ENCODE data around the gene TMEM135.
"Not testable (repeated sequence)": the region's sequence is repeated elsewhere in the genome, so short reads cannot be mapped to it uniquely, and the experiment has no call there.

Gene TMEM135

DNA sequence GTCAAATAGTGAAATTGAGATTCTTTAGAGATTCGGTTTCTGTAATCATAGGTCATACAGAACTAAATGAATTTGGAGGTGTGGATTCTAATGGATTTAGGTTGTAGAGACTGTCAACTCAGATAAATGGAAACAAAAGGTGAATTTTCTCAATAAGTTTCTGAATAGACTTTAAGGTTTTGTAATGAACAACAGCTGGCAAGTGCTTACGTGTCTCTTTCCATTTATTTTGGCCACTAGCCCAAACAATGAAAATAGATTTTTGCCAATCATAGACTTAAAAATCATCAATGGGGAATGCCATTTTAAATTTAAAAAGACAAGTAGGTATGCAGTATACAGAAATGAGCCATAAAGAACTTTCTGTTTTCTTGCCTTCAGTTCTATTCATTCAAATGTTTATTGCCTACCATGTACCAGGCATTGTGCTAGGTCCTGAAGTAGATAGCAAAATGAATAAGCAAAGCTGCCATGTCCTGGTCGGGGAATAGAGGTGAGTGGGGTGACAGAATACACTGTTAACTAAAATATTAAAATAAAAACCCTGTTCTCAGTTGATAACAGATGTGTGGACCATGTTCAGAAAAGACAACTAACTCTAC lies 16.9 kb upstream of the TMEM135 start:
- DNase-seq, result no peak

GRCh38 chr11:87022254-87022653 lies 15.5 kb upstream of the TMEM135 start:
- DNase-seq, result no peak

- DNase-seq, result no peak
Observed at GRCh38 chr11:87022738-87023137, 15.0 kb upstream of the TMEM135 start.

- not testable (repeated sequence) for DNase-seq
Observed at GRCh38 chr11:87026415-87026814, 11.3 kb upstream of the TMEM135 start.

GRCh38 chr11:87030458-87031054 lies 7.2 kb upstream of the TMEM135 start:
- no peak for DNase-seq

- DNase-seq, result no peak
Observed at GRCh38 chr11:87031433-87032170, 6.1 kb upstream of the TMEM135 start.

GRCh38 chr11:87033561-87033960 lies 4.2 kb upstream of the TMEM135 start:
- DNase-seq, result no peak

- no peak for DNase-seq
Observed at GRCh38 chr11:87035976-87036583, 1.7 kb upstream of the TMEM135 start.

GRCh38 chr11:87036756-87037449 lies 831 bp upstream of the TMEM135 start:
- no peak for DNase-seq

DNA sequence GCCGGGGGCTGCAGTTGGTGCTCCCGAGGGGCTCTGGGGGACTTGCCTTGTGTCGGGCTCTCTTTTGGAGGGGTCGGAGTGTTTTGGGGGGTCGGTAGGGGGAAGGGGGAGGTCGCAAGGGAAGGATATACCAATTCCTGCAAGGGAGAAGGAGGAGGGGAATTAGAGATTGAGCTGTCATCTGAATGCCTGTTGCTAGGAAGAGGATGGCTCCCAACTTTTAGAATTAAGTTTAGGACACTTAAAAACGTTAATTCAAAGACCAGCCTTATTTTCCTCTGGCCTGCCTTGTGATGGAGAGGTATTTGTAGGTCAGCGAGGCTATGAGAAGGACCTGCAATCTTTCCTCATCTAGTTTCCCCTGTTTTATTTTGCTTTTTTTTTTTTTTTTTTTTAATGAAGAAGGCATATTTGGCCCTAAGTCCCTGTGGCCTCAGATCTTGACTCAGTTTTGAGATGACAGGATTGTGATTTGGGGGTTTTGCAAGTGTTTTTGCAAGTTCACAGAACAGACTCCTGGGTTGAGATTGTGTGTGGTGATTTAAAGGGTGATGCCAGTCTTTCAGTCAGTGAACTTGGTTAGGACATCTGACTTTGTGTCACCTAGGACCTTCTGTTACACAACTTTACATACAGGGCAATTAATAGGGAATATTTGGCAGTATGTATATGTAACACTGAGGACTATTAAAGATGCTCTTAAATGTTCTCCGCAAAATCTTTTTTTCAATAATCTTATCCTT lies 672 bp downstream of the TMEM135 start:
- DNase-seq, result no peak

DNA sequence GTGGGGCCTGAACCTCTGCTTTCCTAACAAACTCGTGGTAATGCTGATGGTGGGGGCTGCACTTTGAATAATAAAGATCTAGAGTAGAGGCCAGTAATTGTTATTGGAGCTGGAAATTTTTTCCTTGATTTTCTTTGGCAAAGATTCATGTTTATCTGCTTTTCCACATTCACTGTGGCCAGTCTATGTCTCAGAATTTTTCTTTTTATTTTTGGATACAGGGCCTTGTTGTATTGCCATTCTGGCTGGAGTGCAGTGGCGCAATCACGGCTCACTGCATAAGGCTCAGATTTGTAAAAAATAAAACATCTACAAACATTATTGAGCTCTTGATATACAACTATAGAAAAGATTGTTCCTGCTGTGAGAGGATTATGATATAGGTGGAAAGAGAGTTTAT lies 1.6 kb downstream of the TMEM135 start:
- no peak for DNase-seq

DNA sequence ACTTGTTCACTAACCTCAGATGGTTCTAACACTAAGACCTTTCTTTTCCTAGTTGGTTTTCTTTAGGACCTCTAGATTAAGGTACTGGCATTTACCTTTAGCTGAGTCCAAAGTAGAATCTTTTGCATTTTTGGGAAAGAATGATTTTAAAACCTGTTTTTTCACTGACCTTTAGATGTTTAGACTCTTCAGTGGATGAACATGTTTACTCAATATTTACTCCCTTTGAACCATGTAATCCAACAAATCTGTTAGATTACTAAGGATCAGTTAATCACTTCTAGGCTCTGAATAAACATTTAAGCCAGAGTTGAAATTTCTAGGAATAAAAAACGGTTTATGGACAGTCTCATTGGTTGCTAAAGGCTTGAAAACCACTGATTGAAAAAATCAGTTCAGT lies 6.2 kb downstream of the TMEM135 start:
- DNase-seq, result no peak

DNA sequence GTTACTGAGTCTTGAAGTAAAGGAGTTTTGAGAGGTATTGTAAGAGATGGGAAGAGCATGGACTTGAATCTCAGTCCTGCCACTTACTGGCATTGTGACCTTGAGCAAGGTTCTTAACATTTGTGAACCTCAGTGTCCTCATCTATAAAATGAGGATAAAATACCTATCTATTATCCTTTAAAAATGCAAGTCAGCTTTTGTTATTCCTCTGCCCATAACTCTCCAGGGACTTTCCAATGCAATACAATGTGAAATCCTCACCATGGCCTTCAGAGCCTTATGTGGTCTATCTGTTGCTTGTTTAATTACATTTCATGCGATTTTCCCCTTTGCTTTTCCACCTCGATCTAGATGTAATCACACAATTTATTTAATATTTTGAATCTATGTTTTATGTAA lies 9.1 kb downstream of the TMEM135 start:
- no peak for DNase-seq

- DNase-seq, result no peak
Observed at GRCh38 chr11:87056091-87056490, 18.4 kb downstream of the TMEM135 start.

DNA sequence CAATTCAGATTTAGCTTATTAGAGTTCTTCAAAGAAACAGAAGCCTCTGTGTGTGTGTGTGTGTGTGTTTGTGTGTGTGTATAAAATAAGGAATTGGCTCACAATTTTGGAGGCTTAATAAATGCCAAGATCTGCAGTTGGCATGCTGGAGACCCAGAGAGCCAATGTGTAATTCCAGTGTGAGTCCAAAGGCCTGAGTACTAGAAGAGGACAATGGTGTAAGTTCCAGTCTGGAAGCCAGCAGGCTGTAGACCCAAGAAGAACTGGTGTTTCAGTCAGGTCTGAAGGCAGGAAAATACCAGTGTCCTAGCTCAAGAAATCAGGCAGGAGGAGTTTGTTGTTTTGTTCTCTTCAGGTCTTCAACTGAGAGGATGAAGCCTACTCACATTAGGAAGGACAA lies 20.0 kb downstream of the TMEM135 start:
- DNase-seq, result no peak

DNA sequence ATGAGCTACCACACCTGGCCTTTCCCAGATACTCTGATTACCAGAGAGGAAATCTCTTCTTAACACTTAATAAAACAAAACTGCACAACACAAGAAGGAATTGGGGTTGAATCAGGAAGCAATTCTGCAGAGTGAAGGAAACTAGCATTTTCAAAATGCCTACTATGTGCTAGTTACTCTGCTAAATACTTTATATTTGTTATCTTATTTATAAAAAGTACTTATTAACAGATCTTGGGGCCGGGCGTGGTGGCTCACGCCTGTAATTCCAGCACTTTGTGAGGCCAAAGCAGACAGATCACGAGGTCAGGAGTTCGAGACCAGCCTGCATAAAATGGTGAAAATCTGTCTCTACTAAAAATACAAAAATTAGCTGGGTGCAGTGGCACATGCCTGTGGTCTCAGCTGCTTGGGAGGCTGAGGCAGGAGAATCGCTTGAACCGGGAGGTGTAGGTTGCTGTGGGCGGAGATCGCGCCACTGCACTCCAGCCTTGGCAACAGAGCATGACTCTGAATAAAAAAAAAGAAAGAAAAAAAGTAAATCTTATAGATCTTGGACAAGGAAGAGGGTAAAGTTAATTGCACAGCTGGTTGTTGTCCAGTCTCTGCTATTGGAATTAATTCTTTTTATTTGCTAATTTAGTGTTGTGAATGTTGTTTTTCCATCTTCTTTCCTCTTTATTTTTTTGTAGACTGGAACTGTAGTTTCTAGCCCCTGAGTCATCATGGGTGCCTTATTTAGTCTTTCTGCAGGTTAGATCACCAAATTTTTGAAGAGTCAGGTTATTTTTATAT lies 22.1 kb downstream of the TMEM135 start:
- DNase-seq, result no peak

- DNase-seq, result no peak
Observed at GRCh38 chr11:87061766-87062165, 24.0 kb downstream of the TMEM135 start.

DNA sequence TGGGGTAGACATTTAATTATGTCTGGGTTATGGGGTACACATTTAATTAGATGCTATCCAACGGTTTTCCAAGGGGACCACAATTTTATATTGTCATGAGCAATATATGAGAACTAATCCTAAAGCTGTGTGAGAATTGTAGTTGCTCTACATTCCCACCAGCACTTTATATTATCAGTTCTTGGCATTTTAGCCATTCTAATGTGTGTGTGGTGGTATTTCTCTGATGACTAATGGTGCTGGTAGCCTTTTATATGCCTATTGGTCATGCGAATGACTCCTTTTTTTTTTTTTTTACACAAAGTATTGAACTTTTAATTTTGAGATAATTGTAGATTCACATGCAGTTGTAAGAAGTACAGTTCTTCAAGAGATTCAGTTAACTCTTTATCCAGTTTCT lies 26.2 kb downstream of the TMEM135 start:
- no peak for DNase-seq

DNA sequence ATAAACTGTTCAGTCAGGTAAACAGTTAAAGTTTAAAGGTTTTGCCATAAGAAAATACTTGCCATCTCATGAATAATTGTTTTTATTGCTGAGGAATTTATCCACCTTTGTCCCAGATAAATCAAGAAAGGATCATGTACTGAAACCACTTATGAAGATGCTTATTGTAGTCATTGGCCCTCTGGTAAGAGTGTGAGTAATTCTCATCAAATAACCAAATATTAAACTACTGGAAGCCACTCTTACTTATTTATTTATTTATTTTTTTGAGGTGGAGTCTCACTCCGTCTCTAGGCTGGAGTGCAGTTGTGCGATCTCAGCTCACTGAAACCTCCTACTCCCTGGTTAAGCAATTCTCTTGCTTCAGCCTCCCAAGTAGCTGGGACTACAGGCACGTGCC lies 35.1 kb downstream of the TMEM135 start:
- DNase-seq, result no peak

- no peak for DNase-seq
Observed at GRCh38 chr11:87076260-87076783, 38.6 kb downstream of the TMEM135 start.

DNA sequence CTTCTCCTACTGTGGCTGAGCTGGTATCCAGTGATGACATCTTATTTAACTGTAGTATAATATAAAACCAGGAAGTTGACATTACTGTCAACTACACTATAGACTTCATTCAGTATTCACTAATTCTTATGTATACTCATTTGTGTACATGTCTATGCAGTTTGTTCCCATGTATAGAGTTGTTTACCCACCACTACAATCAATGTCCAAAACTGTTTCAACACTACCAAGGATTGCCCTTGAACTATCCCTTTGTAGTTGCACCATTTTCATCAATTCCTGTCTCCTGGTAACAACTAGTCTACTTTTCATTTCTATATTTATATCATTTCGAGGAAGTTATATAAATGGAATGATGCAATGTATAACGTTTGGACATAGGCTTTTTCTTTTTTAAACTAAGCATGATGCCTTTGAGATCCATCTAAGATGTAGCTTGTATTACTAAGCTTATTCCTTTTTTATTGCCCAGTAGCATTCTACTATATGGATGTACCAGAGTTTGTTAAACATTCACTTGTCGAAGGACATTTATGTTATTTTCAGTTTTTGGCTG lies 39.2 kb downstream of the TMEM135 start:
- no peak for DNase-seq
